ENCODE data around the gene NAV2.

DNA sequence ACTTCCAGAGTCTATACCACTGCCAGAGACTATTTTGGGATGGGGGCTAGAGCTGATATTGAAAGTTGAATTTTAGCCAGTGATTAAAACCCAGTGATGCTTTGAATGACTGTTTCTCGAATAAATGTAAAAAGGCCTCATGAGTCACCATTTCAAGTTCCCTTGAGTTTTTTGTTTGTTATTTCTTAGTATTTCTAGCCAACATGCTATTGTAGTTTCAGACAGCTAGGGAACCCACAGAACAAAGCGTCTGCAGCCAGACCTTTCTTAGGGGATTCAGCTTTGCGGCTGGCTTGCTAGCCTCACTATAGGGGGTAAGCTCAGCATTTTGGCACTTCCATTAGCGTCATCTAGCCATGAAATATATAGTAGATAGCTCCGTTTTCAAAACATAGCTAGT is 381.1 kb downstream of the NAV2 start:
- TF ChIP-seq CTCF (IDR thresholded peaks at IDR 0.05) (no peak), POLR2A (IDR thresholded peaks at IDR 0.05) (no peak)
